Left cardiac atrium (tissue), 4 donors: Measurements from ENCODE around the gene EDC3. TPM values are rescaled to one million over a fixed set of nuclear protein-coding genes. Genes with fewer than 3 reads are reported as not detected.
"Not testable (repeated sequence)": the region's sequence is repeated elsewhere in the genome, so short reads cannot be mapped to it uniquely, and the experiment has no call there.

Experiments used
- ATAC-seq, 2 donors: fragments of 200-7000 bp; cut with Tn5 transposase; one replicate each; pipeline ENCODE4 v1.9.1; 2020; ENCODE audit warnings: mild to moderate bottlenecking in 2 of 2, moderate library complexity in 2 of 2
- DNase-seq: peaks from one replicate; pipeline ENCODE4 v3.0.0-alpha.2; 2020
- intact Hi-C, 2 donors: fragments of 100-400 bp; cut with DNase I; formaldehyde crosslinking; loops; one replicate each; pipeline versions ENCODE4 v1.14.1 to v1.15.1; 2022 to 2023
- total RNA-seq, 2 donors: library from RNA; stranded (reverse); fragmentation: NEBNext Ultra II Directional; extraction: Animal tissue kit (Norgen Biotek cat#: 25700); gene quantifications; one replicate each; pipeline ENCODE4 v1.2.1, GENCODE V29; 2021
- donor health status: DM: no; HTN: yes; CAD: no.
- donor health status: DM: no; HTN: yes; CAD: no; lungs with severe emphysema.
- donor health status: DM: yes; HTN: yes; CAD: no.
- donor health status: Dilated cardiomyopathy.

Gene EDC3
- total RNA-seq, 2 donors from 2014 or later, result 19.7 to 19.8 TPM

GRCh38 chr15:74716651-74717050 lies 20.8 kb upstream of the EDC3 start:
- no peak for ATAC-seq
- intact Hi-C loops, result no loop called here
- no peak for DNase-seq

- ATAC-seq (no peak), DNase-seq (no peak)
- intact Hi-C loops, result no loop called here
Observed at GRCh38 chr15:74712311-74712710, 16.5 kb upstream of the EDC3 start.

- ATAC-seq, result no peak
- DNase-seq, result no peak
- intact Hi-C loops, result no loop called here
Observed at GRCh38 chr15:74710319-74711094, 14.7 kb upstream of the EDC3 start.

GRCh38 chr15:74709892-74710291 lies 14.1 kb upstream of the EDC3 start:
- ATAC-seq (no peak), DNase-seq (no peak)
- intact Hi-C loops, result no loop called here

- ATAC-seq (no peak), DNase-seq (no peak)
- intact Hi-C loops, result no loop called here
Observed at GRCh38 chr15:74709011-74709410, 13.2 kb upstream of the EDC3 start.

- ATAC-seq (no peak), DNase-seq (no peak)
- intact Hi-C loops, result no loop called here
Observed at GRCh38 chr15:74696808-74697207, 984 bp upstream of the EDC3 start.

- DNase-seq, result no peak
- intact Hi-C loops, result no loop called here
- no peak for ATAC-seq
Observed at GRCh38 chr15:74696398-74696729, 540 bp upstream of the EDC3 start.

- intact Hi-C loops, result no loop called here
- ATAC-seq, result no peak
- no peak for DNase-seq
Observed at GRCh38 chr15:74692327-74692726, 3.5 kb downstream of the EDC3 start.

GRCh38 chr15:74683758-74684157 lies 12.1 kb downstream of the EDC3 start:
- no peak for DNase-seq
- no peak for ATAC-seq
- intact Hi-C loops, result no loop called here

GRCh38 chr15:74682954-74683353 lies 12.9 kb downstream of the EDC3 start:
- DNase-seq (no peak), ATAC-seq (no peak)
- intact Hi-C loops, result no loop called here

GRCh38 chr15:74680456-74680855 lies 15.4 kb downstream of the EDC3 start:
- intact Hi-C loops, result no loop called here
- ATAC-seq (no peak), DNase-seq (no peak)

GRCh38 chr15:74676801-74677200 lies 19.0 kb downstream of the EDC3 start:
- no peak for ATAC-seq
- intact Hi-C loops, result no loop called here
- DNase-seq, result no peak

GRCh38 chr15:74674161-74674560 lies 21.7 kb downstream of the EDC3 start:
- no peak for ATAC-seq
- intact Hi-C loops, result no loop called here
- DNase-seq, result no peak

GRCh38 chr15:74669627-74670026 lies 26.2 kb downstream of the EDC3 start:
- ATAC-seq (no peak), DNase-seq (no peak)
- intact Hi-C loops, result no loop called here

GRCh38 chr15:74667975-74668374 lies 27.8 kb downstream of the EDC3 start:
- no peak for DNase-seq
- no peak for ATAC-seq
- intact Hi-C loops, result no loop called here

- no peak for ATAC-seq
- DNase-seq, result no peak
- intact Hi-C loops, result no loop called here
Observed at GRCh38 chr15:74664670-74665069, 31.2 kb downstream of the EDC3 start.

- intact Hi-C loops, result no loop called here
- DNase-seq, result peak; percentile 20
- peak; percentile 61 to 72 for ATAC-seq
Observed at GRCh38 chr15:74664028-74664616, 31.7 kb downstream of the EDC3 start.

GRCh38 chr15:74663303-74664027 lies 32.4 kb downstream of the EDC3 start:
- intact Hi-C loops, result no loop called here
- ATAC-seq (no peak), DNase-seq (no peak)

- no peak for ATAC-seq
- intact Hi-C loops, result no loop called here
- DNase-seq, result no peak
Observed at GRCh38 chr15:74662064-74662860, 33.6 kb downstream of the EDC3 start.

- ATAC-seq, result not testable (repeated sequence)
Observed at GRCh38 chr15:74661280-74661679, 34.5 kb downstream of the EDC3 start.

More at GRCh38 chr15:74661280-74661679, 34.5 kb downstream of the EDC3 start:
- intact Hi-C loops, DNase-seq: not testable (repeated sequence)
